H9 (cell line): Measurements from ENCODE around the gene DDC. TPM values are rescaled to one million over a fixed set of nuclear protein-coding genes. Genes with fewer than 3 reads are reported as not detected.
"Not testable (repeated sequence)": the region's sequence is repeated elsewhere in the genome, so short reads cannot be mapped to it uniquely, and the experiment has no call there.

Experiments used
- DNase-seq: peaks from one replicate; pipeline ENCODE4 v3.0.0-alpha.2; 2017
- H2AFZ ChIP-seq: one replicate; pipeline ENCODE4 v1.6.1; 2013; ENCODE audit warnings: mild to moderate bottlenecking, low read length, control low read depth, moderate library complexity
- H2AK5ac ChIP-seq: 2 replicates; pipeline ENCODE4 v1.6.1; 2013; ENCODE audit warnings: low read length, control low read depth, mixed read lengths; ENCODE audit not compliant: insufficient read length
- H2BK120ac ChIP-seq: one replicate; pipeline ENCODE4 v1.6.1; 2013; ENCODE audit warnings: low read depth, mild to moderate bottlenecking, low read length, control low read depth, inconsistent platforms; ENCODE audit not compliant: poor library complexity, severe bottlenecking
- H2BK12ac ChIP-seq: 2 replicates; pipeline ENCODE4 v1.6.1; 2013; ENCODE audit warnings: low read length, control low read depth, mixed read lengths, low read depth; ENCODE audit not compliant: insufficient read length
- H2BK15ac ChIP-seq: 2 replicates; pipeline ENCODE4 v1.6.1; 2013; ENCODE audit warnings: low read depth, low read length, control low read depth
- H2BK20ac ChIP-seq: one replicate; pipeline ENCODE4 v1.6.1; 2013; ENCODE audit warnings: low read depth, mild to moderate bottlenecking, low read length, control low read depth, inconsistent platforms; ENCODE audit not compliant: poor library complexity, severe bottlenecking
- H2BK5ac ChIP-seq: 2 replicates; pipeline ENCODE4 v1.6.1; 2013; ENCODE audit warnings: low read length, control low read depth, mixed read lengths; ENCODE audit not compliant: insufficient read length
- H3K14ac ChIP-seq: 2 replicates; pipeline ENCODE4 v1.6.1; 2013; ENCODE audit warnings: low read length, control low read depth; ENCODE audit not compliant: insufficient read depth
- H3K18ac ChIP-seq: 2 replicates; pipeline ENCODE4 v1.6.1; 2013; ENCODE audit warnings: low read depth, mild to moderate bottlenecking, mixed read lengths, low read length, control low read depth; ENCODE audit not compliant: insufficient read length
- H3K23ac ChIP-seq: 2 replicates; pipeline ENCODE4 v1.6.1; 2013; ENCODE audit warnings: low read length, control low read depth, mixed read lengths, low read depth; ENCODE audit not compliant: insufficient read length
- H3K23me2 ChIP-seq: 2 replicates; pipeline ENCODE4 v1.6.1; 2013; ENCODE audit warnings: low read depth, mild to moderate bottlenecking, mixed read lengths, low read length, control low read depth; ENCODE audit not compliant: insufficient read length, poor library complexity, severe bottlenecking
- H3K27ac ChIP-seq: 2 replicates; pipeline ENCODE4 v1.5.1; 2013; ENCODE audit warnings: low read length, control low read depth, mixed read lengths, low read depth; ENCODE audit not compliant: insufficient read length
- H3K27me3 ChIP-seq: 2 replicates; pipeline ENCODE4 v1.6.1; 2013; ENCODE audit warnings: low read length, control low read depth, inconsistent platforms; ENCODE audit not compliant: insufficient read depth
- H3K4ac ChIP-seq: 2 replicates; pipeline ENCODE4 v1.6.1; 2013; ENCODE audit warnings: low read depth, mild to moderate bottlenecking, control low read depth, inconsistent platforms, low read length, moderate library complexity
- H3K4me1 ChIP-seq: 2 replicates; pipeline ENCODE4 v1.6.1; 2013; ENCODE audit warnings: low read length, control low read depth, inconsistent platforms; ENCODE audit not compliant: insufficient read depth
- H3K4me2 ChIP-seq: 2 replicates; pipeline ENCODE4 v1.6.1; 2013; ENCODE audit warnings: low read length, control low read depth, mixed read lengths; ENCODE audit not compliant: insufficient read length, insufficient read depth
- H3K56ac ChIP-seq: 2 replicates; pipeline ENCODE4 v1.6.1; 2013; ENCODE audit warnings: low read depth, mild to moderate bottlenecking, mixed read lengths, low read length, control low read depth; ENCODE audit not compliant: insufficient read length
- H3K79me1 ChIP-seq: 2 replicates; pipeline ENCODE4 v1.6.1; 2013; ENCODE audit warnings: low read depth, mild to moderate bottlenecking, moderate library complexity, low read length, control low read depth, inconsistent platforms; ENCODE audit not compliant: insufficient read depth, poor library complexity, severe bottlenecking
- H3K79me2 ChIP-seq: 2 replicates; pipeline ENCODE4 v1.6.1; 2013; ENCODE audit warnings: low read length, control low read depth, inconsistent platforms; ENCODE audit not compliant: insufficient read depth
- H3K9ac ChIP-seq: 2 replicates; pipeline ENCODE4 v1.6.1; 2013; ENCODE audit warnings: low read length, control low read depth, mixed read lengths; ENCODE audit not compliant: insufficient read length; ENCODE audit errors: extremely low read depth
- H3K9me3 ChIP-seq: one replicate; pipeline ENCODE4 v1.6.1; 2013; ENCODE audit warnings: low read depth, low read length, inconsistent platforms; ENCODE audit not compliant: control insufficient read depth
- H3T11ph ChIP-seq: one replicate; pipeline ENCODE4 v1.6.1; 2013; ENCODE audit warnings: mild to moderate bottlenecking, low read length, control low read depth, inconsistent platforms
- H4K20me1 ChIP-seq: one replicate; pipeline ENCODE4 v1.6.1; 2013; ENCODE audit not compliant: control insufficient read depth, insufficient read length, insufficient read depth
- H4K5ac ChIP-seq: 2 replicates; pipeline ENCODE4 v1.6.1; 2013; ENCODE audit warnings: low read depth, mild to moderate bottlenecking, mixed read lengths, low read length, control low read depth; ENCODE audit not compliant: insufficient read length
- H4K8ac ChIP-seq: replicated peaks from 2 replicates; pipeline ENCODE4 v1.6.1; 2013; ENCODE audit warnings: low read length, control low read depth, mixed read lengths, low read depth; ENCODE audit not compliant: insufficient read length
- H4K91ac ChIP-seq: 2 replicates; pipeline ENCODE4 v1.6.1; 2013; ENCODE audit warnings: low read depth, mild to moderate bottlenecking, moderate library complexity, mixed read lengths, low read length, control low read depth; ENCODE audit not compliant: insufficient read length
- H3K27ac Mint-ChIP-seq, 3 experiments: 2 replicates in 2 of 3; 3 replicates in 1 of 3; pipeline ENCODE4 v1.8.0; 2020 to 2021; ENCODE audit warnings: mixed read lengths in 3 of 3, mild to moderate bottlenecking in 1 of 3, moderate library complexity in 1 of 3
- H3K27me3 Mint-ChIP-seq: 2 replicates; pipeline ENCODE4 v1.8.0; 2021; ENCODE audit warnings: low read depth, mild to moderate bottlenecking, moderate library complexity, mixed read lengths
- H3K36me3 Mint-ChIP-seq, 3 experiments: 2 replicates in 2 of 3; 3 replicates in 1 of 3; pipeline ENCODE4 v1.8.0; 2020 to 2021; ENCODE audit warnings: low read depth in 3 of 3, mixed read lengths in 3 of 3; ENCODE audit not compliant: insufficient read depth in 1 of 3
- H3K4me1 Mint-ChIP-seq, 2 experiments: 2 replicates each; pipeline ENCODE4 v1.8.0; 2020; ENCODE audit warnings: mixed read lengths in 2 of 2
- H3K4me3 Mint-ChIP-seq, 2 experiments: 2 replicates in 1 of 2; 3 replicates in 1 of 2; pipeline ENCODE4 v1.8.0; 2020 to 2021; ENCODE audit warnings: mild to moderate bottlenecking in 2 of 2, mixed read lengths in 2 of 2, moderate library complexity in 1 of 2
- H3K9me3 Mint-ChIP-seq, 2 experiments: 2 replicates in 1 of 2; 3 replicates in 1 of 2; pipeline ENCODE4 v1.8.0; 2020; ENCODE audit warnings: mild to moderate bottlenecking in 2 of 2, mixed read lengths in 2 of 2, moderate library complexity in 1 of 2
- WGBS: extraction: QIAGEN DNeasy Blood & Tissue Kit; methylation state at CpG from one replicate; pipeline ENCODE4 v1.1.7; 2013; ENCODE audit warnings: missing lambda C conversion rate, low lambda C conversion rate, mixed read lengths; ENCODE audit not compliant: insufficient read length; ENCODE audit errors: extremely low coverage; 5-methylcytosine and 5-hydroxymethylcytosine counted together
- total RNA-seq: library from RNA; stranded (reverse); gene quantifications from 2 replicates; pipeline ENCODE4 v1.2.1, GENCODE V29; 2021
- TF ChIP-seq, protein P1 (sequence below): fragments of 200-600 bp; sonication (generic); conservative IDR thresholded peaks from 3 replicates; pipeline ENCODE4 v1.8.0; 2021; ENCODE audit warnings: antibody characterized with exemption, mild to moderate bottlenecking

Gene DDC
- total RNA-seq, 1 experiment from 2014 or later: not detected

DNA sequence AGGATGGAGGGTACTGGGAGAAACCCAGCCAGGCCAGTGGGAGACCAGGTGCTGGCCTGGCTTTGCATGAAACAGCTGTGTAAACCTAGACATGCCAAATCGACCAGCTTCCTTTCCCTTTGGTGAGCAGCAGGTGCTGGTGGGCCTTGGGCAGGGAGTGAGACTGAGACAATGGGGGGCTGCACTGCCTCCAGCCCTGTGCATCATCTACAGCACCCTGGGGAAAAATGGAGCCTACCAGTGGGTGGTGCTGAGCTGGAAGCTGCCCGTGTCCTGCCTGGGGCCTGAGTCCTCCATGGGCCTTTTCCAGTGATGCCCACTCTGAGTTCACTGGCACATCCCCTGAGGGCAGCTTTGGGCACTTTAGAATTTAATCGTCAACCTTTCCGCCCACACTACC is 19.2 kb upstream of the DDC start:
- Histone ChIP-seq H2BK20ac (no peak overlapping the region), H3K23ac (no peak overlapping the region), H4K20me1 (no peaks in the 10 kb centered on the region), H2BK15ac (no peak overlapping the region), H3K79me1 (no peaks in the 10 kb centered on the region), H3K23me2 (no peaks in the 10 kb centered on the region), H4K91ac (no peak overlapping the region), H3K27ac (no peak overlapping the region), H3K79me2 (no peaks in the 10 kb centered on the region), H3K9me3 (peaks cover 12% of the 10 kb centered on the region), H2AK5ac (no peak overlapping the region), H3K14ac (no peak overlapping the region), H3K27me3 (no peaks in the 10 kb centered on the region), H3K18ac (no peak overlapping the region), H2BK5ac (no peak overlapping the region), H3K56ac (no peak overlapping the region), H3T11ph (no peak overlapping the region), H3K4ac (no peak overlapping the region), H3K4me2 (no peak overlapping the region), H2BK12ac (no peak overlapping the region), H4K8ac (no peak overlapping the region), H3K4me1 (no peaks in the 10 kb centered on the region), H2AFZ (no peak overlapping the region), H2BK120ac (no peak overlapping the region), H3K9ac (no peak overlapping the region), H4K5ac (no peak overlapping the region)
- WGBS: no CpG with 5 or more reads among the region's 4 CpGs
- TF ChIP-seq, protein P1, sequence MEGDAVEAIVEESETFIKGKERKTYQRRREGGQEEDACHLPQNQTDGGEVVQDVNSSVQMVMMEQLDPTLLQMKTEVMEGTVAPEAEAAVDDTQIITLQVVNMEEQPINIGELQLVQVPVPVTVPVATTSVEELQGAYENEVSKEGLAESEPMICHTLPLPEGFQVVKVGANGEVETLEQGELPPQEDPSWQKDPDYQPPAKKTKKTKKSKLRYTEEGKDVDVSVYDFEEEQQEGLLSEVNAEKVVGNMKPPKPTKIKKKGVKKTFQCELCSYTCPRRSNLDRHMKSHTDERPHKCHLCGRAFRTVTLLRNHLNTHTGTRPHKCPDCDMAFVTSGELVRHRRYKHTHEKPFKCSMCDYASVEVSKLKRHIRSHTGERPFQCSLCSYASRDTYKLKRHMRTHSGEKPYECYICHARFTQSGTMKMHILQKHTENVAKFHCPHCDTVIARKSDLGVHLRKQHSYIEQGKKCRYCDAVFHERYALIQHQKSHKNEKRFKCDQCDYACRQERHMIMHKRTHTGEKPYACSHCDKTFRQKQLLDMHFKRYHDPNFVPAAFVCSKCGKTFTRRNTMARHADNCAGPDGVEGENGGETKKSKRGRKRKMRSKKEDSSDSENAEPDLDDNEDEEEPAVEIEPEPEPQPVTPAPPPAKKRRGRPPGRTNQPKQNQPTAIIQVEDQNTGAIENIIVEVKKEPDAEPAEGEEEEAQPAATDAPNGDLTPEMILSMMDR: no peak
- DNase-seq: no peak
- H3K9me3 Mint-ChIP-seq: peaks cover 24 to 28% of the 10 kb centered on the region in 2 experiments
- peak overlapping the region in 1 of 3 experiments; percentile 78; a peak in 1 of 7 replicates for H3K27ac Mint-ChIP-seq
- H3K27me3 Mint-ChIP-seq: no peaks in the 10 kb centered on the region
- H3K4me3 Mint-ChIP-seq: no peak overlapping the region
- no peaks in the 10 kb centered on the region for H3K4me1 Mint-ChIP-seq
- H3K36me3 Mint-ChIP-seq: peaks cover 3 to 20% (median 11%) of the 10 kb centered on the region in 3 experiments

DNA sequence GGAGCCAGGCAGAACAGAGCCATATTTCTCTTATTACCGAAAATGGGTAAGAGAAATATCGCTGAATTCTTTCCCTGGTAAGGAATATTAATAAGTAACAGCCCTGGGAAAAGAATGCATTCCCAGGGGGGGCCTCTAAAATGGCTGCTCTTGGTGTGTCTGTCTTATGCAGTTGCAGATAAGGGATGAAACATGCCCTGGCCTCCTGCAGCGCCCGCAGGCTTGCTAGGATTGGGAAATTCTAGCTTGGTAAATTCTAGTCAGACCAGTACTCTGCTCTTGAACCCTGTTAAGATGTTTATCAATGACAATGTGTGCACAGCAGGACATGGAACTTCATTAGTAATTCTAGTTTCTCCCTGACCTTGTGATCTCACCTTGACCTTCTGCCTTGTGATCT is 18.1 kb upstream of the DDC start:
- not testable (repeated sequence) for H2BK12ac ChIP-seq, DNase-seq, H3T11ph ChIP-seq, H3K4me3 Mint-ChIP-seq, H3K56ac ChIP-seq, H3K18ac ChIP-seq, H3K27ac ChIP-seq, H3K14ac ChIP-seq, H3K23ac ChIP-seq, H3K27ac Mint-ChIP-seq, H4K5ac ChIP-seq, H3K27me3 Mint-ChIP-seq, H3K9ac ChIP-seq, H3K23me2 ChIP-seq, H3K27me3 ChIP-seq, H3K79me1 ChIP-seq, H4K8ac ChIP-seq, H4K91ac ChIP-seq, H3K4me1 ChIP-seq, H2BK15ac ChIP-seq, H4K20me1 ChIP-seq, H3K79me2 ChIP-seq, H2AK5ac ChIP-seq, H2BK5ac ChIP-seq, H2BK120ac ChIP-seq, H2BK20ac ChIP-seq, H3K4ac ChIP-seq, H3K4me2 ChIP-seq, H3K4me1 Mint-ChIP-seq, H2AFZ ChIP-seq
- H3K36me3 Mint-ChIP-seq: peaks cover 3 to 20% (median 11%) of the 10 kb centered on the region in 3 experiments
- no CpG with 5 or more reads among the region's 4 CpGs for WGBS
- peaks cover 28 to 32% of the 10 kb centered on the region in 2 experiments for H3K9me3 Mint-ChIP-seq
- peaks cover 12% of the 10 kb centered on the region for H3K9me3 ChIP-seq
